DMS153 treated with DMSO at 0.1 percent for 48 hours (cell line): ENCODE measurements around the gene HEPACAM.
A peak's percentile ranks its signal among the peaks of the same experiment; 100 is the strongest.
"Not testable (repeated sequence)": the region's sequence is repeated elsewhere in the genome, so short reads cannot be mapped to it uniquely, and the experiment has no call there.

Experiments
- DNase-seq: peaks from one replicate; lab custom pipeline; 2025; ENCODE audit not compliant: unreplicated experiment; lab: John Stamatoyannopoulos, UW

Gene HEPACAM

GRCh38 chr11:124935548-124936514, at the start of gene HEPACAM:
TSS of gene HEPACAM (minus strand) at chr11:124936047. CDS start at chr11:124936006, 41 bp downstream.
- no peak for DNase-seq

- DNase-seq: no peak
These were observed 48.6 kb upstream of the HEPACAM start for GRCh38 chr11:124984512-124984854.

DNA sequence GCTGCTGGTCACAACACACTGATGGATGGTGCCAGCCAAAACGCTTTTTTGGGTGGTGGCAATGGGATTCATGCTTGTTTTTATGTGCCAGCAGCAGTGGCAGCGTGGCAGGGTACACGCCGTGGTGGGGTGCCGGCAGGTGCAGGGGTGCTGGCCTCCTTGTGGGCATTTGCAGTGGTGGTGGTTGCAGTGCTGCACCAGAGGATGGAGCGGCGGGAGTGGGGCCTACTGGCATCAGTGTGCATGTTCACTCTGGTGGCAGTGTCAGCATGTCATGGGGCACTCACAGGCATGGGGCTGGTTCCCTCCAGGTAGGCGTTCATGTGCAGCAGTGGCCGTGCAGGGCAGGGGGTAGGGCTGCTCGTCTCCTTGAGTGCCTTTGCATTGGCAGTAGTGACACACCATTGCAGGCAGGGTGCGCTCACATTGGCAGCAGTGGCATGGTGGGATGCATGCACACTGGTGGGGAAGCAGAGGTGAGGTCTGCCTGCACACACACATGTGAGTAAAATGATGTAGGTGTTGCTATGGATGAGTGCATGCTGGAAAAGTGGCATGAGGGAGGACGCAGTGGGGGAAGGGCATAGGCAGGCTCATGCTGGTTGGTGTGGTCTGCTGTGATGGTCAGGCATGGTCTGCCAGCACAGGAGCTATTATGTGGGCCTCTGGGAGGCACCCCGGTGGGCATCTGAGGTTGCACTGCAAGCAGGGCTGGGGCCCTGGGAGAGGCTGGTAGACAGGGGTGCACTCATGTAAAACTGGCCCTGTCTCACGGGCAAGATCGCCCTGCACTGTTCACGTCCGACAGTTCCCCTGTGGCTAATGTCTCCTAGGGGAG, 48.0 kb upstream of the HEPACAM start:
- no peak for DNase-seq

DNA sequence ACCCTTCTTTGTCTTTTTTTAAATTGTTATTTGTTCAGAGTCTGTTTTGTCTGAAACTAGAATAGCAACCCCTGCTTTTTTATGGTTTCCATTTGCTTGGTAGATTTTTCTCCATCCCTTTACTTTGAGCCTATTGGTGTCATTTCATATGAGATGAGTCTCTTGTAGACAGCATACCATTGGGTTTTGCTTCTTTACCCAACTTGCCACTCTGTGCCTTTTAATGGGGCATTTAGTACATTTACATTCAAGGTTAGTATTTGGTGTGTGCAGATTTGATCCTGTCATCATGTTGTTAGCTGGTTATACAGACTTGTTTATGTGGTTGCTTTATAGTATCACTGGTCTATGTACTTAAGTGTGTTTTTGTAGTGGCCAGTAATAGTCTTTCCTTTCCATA, 46.2 kb upstream of the HEPACAM start:
- DNase-seq: no peak

GRCh38 chr11:124978316-124978715, 42.5 kb upstream of the HEPACAM start:
- no peak for DNase-seq

GRCh38 chr11:124977006-124977405, 41.2 kb upstream of the HEPACAM start:
- DNase-seq: no peak

DNA sequence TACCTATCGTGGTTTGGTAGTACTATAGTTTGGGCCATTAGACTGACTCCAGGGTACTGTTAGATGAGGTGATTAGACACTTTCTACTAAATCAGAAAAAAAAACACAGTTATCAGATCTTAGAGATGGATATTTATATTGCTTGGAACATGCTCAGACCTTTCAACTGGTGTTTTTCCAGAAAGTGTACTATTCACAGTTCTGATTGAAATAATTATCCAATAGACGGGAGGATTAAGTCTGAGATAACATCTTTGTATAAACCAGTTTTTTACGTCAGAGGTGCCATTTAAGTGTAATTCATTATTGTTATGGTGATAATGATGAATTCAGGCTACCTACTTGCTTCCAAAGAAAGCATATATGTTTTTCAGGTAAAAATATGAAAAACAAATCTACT, 40.7 kb upstream of the HEPACAM start:
- DNase-seq: no peak

DNA sequence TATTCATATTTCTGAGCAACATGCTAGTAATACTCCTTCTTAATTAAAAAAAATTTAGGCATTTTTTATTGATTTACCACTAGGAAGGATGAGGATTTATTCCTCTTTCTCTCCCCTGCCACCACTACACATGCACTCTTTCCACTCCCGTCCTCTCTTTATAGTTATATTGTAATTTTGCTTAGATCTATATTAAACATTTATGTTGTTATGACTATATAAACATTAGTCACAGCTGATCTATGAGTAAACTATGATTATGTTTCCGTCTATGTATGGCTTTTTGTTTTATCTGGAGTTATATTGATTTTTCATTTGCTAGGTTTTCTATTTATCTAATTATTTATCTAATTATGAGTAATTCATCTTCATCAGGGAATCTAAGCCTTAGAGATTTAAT, 36.0 kb upstream of the HEPACAM start:
- DNase-seq: no peak

DNA sequence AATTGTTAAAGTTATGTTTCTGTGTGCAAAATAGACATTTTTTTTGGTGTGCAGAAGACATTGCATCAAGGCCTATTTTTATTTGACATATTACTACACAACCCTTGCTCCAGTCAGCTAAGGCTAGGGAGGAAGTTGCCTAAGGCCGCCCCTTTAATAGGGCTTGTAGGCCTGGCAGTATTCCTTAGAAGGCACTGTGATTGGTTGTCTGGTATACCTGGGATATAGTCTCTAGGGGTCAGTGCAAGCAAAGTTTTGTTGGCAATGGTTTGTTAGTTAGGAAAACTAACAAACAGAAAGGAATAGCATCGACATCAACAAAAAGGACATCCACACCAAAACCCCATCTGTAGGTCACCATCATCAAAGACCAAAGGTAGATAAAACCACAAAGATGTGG, 35.1 kb upstream of the HEPACAM start:
- no peak for DNase-seq

DNA sequence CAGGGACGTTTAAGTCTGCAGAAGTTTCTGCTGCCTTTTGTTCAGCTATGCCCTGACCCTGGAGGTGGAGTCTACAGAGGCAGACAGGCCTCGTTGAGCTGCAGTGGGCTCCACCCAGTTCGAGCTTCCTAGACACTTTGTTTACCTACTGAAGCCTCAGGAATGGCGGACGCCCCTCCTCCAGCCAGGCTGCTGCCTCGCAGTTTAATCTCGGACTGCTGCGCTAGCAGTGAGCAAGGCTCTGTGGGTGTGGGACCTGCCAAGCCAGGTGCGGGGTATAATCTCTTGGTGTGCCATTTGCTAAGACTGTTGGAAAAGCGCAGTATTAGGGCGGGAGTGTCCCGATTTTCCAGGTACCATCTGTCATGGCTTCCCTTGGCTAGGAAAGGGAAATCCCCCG, 32.4 kb upstream of the HEPACAM start:
- not testable (repeated sequence) for DNase-seq

GRCh38 chr11:124961972-124962609, 26.2 kb upstream of the HEPACAM start:
- DNase-seq: peak; percentile 9

- no peak for DNase-seq
These were observed 19.2 kb upstream of the HEPACAM start for GRCh38 chr11:124955035-124955434.

GRCh38 chr11:124954590-124954955, 18.7 kb upstream of the HEPACAM start:
- DNase-seq: no peak

GRCh38 chr11:124953753-124954589, 18.1 kb upstream of the HEPACAM start, which contains the start of gene CCDC15:
TSS of gene CCDC15 (plus strand) at chr11:124954202. CDS start at chr11:124954733, 531 bp downstream.
- peak; percentile 92 for DNase-seq

GRCh38 chr11:124951341-124951740, 15.5 kb upstream of the HEPACAM start:
- no peak for DNase-seq

GRCh38 chr11:124950601-124951330, 14.9 kb upstream of the HEPACAM start:
- DNase-seq: no peak

GRCh38 chr11:124946735-124947141, 10.9 kb upstream of the HEPACAM start:
- no peak for DNase-seq

DNA sequence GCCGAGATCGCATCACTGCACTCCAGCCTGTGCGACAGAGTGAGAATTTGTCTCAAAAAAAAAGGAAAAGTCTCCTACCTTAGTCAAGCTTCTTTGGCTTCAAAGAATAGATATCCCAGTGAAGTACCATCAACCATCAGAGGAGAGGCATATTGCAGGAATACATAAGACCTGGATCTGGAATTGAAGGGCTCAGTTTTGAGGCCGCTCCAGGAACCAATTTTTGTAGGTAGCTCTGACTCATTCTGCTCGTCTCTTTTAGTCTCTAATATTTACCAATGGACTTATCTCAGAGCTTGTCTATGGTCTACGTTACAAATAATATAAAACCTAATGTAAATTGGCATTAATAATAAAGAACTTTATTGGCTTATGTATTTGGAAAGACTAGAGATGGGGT, 10.0 kb upstream of the HEPACAM start:
- DNase-seq: no peak

DNA sequence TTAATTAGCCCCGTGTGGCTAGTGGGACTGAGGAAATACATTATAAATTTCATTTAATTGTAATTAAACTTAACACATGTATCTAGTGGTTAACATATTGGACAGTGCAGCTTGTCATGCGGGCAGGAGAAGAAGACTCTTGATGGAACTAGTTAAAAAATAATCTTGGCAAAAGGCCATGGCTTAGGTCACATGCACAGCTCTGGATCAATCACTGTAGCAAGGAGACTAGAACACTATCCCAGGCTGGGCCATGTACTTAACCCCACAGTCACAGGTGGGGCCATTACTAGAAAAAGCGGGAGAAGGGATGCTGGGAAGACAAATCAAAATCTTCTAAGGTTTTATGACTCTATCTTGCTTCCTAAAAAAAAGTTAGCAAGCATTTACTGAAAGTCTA, 8.7 kb upstream of the HEPACAM start:
- DNase-seq: no peak

- no peak for DNase-seq
These were observed 7.9 kb upstream of the HEPACAM start for GRCh38 chr11:124943741-124944140.
